Measurements from ENCODE around the gene PAPOLB.

The PAPOLB gene

GRCh38 chr7:4861673-4862072 is at the start of gene PAPOLB:
PAPOLB (minus strand) TSS chr7:4862030; CDS start chr7:4861810, 220 bp downstream.
- H3K4me3 ChIP-seq (ENCODE audit: low read depth, low read length) = peak within 1 kb of the TSS; percentile 59
- TF ChIP-seq, protein P1, sequence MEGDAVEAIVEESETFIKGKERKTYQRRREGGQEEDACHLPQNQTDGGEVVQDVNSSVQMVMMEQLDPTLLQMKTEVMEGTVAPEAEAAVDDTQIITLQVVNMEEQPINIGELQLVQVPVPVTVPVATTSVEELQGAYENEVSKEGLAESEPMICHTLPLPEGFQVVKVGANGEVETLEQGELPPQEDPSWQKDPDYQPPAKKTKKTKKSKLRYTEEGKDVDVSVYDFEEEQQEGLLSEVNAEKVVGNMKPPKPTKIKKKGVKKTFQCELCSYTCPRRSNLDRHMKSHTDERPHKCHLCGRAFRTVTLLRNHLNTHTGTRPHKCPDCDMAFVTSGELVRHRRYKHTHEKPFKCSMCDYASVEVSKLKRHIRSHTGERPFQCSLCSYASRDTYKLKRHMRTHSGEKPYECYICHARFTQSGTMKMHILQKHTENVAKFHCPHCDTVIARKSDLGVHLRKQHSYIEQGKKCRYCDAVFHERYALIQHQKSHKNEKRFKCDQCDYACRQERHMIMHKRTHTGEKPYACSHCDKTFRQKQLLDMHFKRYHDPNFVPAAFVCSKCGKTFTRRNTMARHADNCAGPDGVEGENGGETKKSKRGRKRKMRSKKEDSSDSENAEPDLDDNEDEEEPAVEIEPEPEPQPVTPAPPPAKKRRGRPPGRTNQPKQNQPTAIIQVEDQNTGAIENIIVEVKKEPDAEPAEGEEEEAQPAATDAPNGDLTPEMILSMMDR (conservative IDR thresholded peaks at IDR 0.05; ENCODE audit: low read depth, low read length) = no peak
- no peak for DNase-seq (ENCODE audit: low read depth)

- no peak for DNase-seq (ENCODE audit: low read depth)
- H3K4me3 ChIP-seq (ENCODE audit: low read depth, low read length) = no peak overlapping the region
- TF ChIP-seq, protein P1 (conservative IDR thresholded peaks at IDR 0.05; ENCODE audit: low read depth, low read length) = no peak
Measured at GRCh38 chr7:4911111-4911828, 49.4 kb upstream of the PAPOLB start.

DNA sequence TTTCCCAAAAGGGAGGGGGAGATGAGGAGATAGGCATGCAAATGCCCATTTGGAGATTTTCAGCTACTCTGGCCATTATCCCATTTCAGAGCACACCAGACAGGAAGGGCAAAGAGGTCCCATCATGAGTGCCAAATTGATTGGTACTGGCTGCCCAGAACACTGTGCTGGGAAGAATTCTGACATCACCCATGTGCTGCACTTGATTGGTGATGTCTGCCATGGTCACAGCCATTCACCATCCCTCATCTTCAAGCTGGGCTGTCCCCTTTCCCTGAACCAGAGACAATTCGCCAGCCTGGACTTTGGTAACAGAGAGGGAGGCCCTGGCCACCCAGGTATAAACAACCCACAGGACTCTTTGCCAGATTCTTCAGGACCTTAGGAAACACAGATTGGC is 44.9 kb upstream of the PAPOLB start:
- DNase-seq (ENCODE audit: low read depth) = no peak
- TF ChIP-seq, protein P1 (conservative IDR thresholded peaks at IDR 0.05; ENCODE audit: low read depth, low read length) = no peak
- H3K4me3 ChIP-seq (ENCODE audit: low read depth, low read length) = no peak overlapping the region

DNA sequence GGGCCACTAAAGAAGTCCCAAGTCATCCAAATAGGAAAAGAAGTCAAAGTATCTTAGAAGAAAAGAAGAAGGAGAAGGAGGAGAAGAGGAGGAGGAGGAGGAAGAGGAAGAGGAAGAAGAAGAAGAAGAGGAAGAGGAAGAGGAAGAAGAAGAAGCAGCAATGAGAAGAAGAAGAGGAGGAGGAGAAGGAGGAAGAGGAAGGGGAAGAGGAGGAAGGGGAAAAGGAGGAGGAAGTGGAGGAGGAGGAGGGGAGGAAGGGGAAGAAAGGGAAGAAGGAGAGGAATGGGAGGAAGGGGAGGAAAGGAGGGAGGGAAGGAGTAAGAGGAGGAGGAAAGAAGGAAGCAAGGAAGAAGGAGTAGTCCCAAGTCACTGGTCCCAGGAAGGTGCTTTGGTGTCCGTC is 43.3 kb upstream of the PAPOLB start:
- TF ChIP-seq, protein P1 (conservative IDR thresholded peaks at IDR 0.05; ENCODE audit: low read depth, low read length) = no peak
- no peak overlapping the region for H3K4me3 ChIP-seq (ENCODE audit: low read depth, low read length)
- no peak for DNase-seq (ENCODE audit: low read depth)

DNA sequence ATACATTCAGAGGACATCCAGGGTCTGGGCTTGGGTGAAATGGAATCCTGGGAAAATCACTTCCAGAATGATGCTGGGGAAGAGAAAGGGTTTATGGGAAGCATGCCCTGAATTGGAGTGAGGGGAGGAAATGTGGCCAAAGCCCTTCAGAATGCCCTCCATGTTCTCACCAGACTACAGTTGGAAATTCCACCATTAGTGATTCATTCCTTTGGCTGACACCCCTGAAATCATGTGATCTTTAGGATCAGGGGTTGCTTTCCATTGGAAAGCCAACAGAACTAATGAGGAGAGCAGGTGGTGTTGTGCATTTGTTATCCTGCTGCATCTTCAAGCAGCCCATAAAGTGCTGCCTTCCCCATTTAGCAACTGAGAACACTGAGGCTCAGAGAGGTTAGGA is 42.5 kb upstream of the PAPOLB start:
- DNase-seq (ENCODE audit: low read depth) = no peak
- TF ChIP-seq, protein P1 (conservative IDR thresholded peaks at IDR 0.05; ENCODE audit: low read depth, low read length) = no peak
- no peak overlapping the region for H3K4me3 ChIP-seq (ENCODE audit: low read depth, low read length)

GRCh38 chr7:4895766-4896165 is 33.9 kb upstream of the PAPOLB start:
- TF ChIP-seq, protein P1 (conservative IDR thresholded peaks at IDR 0.05; ENCODE audit: low read depth, low read length) = no peak
- H3K4me3 ChIP-seq (ENCODE audit: low read depth, low read length) = no peak overlapping the region
- DNase-seq (ENCODE audit: low read depth) = no peak

DNA sequence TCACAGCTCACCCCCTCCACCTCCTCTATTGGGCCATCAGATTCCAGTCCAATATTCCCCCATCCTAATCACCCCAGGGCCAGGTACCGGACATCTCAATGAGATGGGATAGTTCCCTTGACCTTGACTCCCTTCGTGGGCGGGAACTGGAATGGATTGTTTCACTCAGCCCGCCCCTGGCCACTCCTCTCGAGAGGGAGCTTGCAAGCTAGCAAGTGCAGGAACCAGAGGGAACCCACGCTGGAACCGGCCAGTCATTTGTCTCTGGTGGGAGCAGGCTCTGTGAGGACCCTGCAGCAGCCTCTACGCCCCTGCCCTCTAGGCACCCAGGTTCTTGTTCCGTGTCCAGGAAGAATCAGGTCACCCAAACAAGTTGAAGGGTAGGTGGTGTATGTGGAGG is 32.7 kb upstream of the PAPOLB start:
- TF ChIP-seq, protein P1 (conservative IDR thresholded peaks at IDR 0.05; ENCODE audit: low read depth, low read length) = no peak
- no peak overlapping the region for H3K4me3 ChIP-seq (ENCODE audit: low read depth, low read length)
- DNase-seq (ENCODE audit: low read depth) = no peak

Data from choroid plexus epithelial cell (primary cell).